Smooth muscle cell (in vitro differentiated cells): ENCODE measurements around the gene PCSK4. TPM values are rescaled to one million over a fixed set of nuclear protein-coding genes. Genes with fewer than 3 reads are reported as not detected.
"Not testable (repeated sequence)": the region's sequence is repeated elsewhere in the genome, so short reads cannot be mapped to it uniquely, and the experiment has no call there.

Experiments
- DNase-seq: peaks from one replicate; lab custom pipeline; 2025; ENCODE audit not compliant: unreplicated experiment; lab: John Stamatoyannopoulos, UW
- H2AFZ ChIP-seq: fragments of 200-600 bp; sonication (generic); 2 replicates; pipeline ENCODE4 v1.6.0; 2016; ENCODE audit warnings: antibody characterized with exemption, low read depth, mild to moderate bottlenecking
- H3F3A ChIP-seq: fragments of 200-600 bp; sonication (generic); 2 replicates; pipeline ENCODE4 v1.6.0; 2017; ENCODE audit warnings: antibody characterized with exemption, low read depth
- H3K27ac ChIP-seq: fragments of 200-600 bp; sonication (generic); 2 replicates; pipeline ENCODE4 v1.5.1; 2016; ENCODE audit warnings: low read depth, mild to moderate bottlenecking
- H3K27me3 ChIP-seq: fragments of 200-600 bp; sonication (generic); 2 replicates; pipeline ENCODE4 v1.6.1; 2016; ENCODE audit warnings: low read depth, mild to moderate bottlenecking
- H3K36me3 ChIP-seq: fragments of 200-600 bp; sonication (generic); 2 replicates; pipeline ENCODE4 v1.5.1; 2016; ENCODE audit warnings: low read depth
- H3K4me1 ChIP-seq: fragments of 200-600 bp; sonication (generic); 2 replicates; pipeline ENCODE4 v1.5.1; 2016; ENCODE audit warnings: low read depth
- H3K4me2 ChIP-seq: fragments of 200-600 bp; sonication (generic); 2 replicates; pipeline ENCODE4 v1.6.0; 2016; ENCODE audit warnings: mild to moderate bottlenecking
- H3K4me3 ChIP-seq: fragments of 200-600 bp; sonication (generic); 2 replicates; pipeline ENCODE4 v1.5.1; 2016; ENCODE audit warnings: mild to moderate bottlenecking
- H3K79me2 ChIP-seq: fragments of 200-600 bp; sonication (generic); 2 replicates; pipeline ENCODE4 v1.6.0; 2016; ENCODE audit warnings: low read depth, mild to moderate bottlenecking
- H3K9ac ChIP-seq: fragments of 200-600 bp; sonication (generic); 2 replicates; pipeline ENCODE4 v1.6.0; 2016; ENCODE audit warnings: low read depth
- H3K9me3 ChIP-seq: fragments of 200-600 bp; sonication (generic); replicated peaks from 2 replicates; pipeline ENCODE4 v1.5.1; 2016; ENCODE audit warnings: low read depth
- H4K20me1 ChIP-seq: fragments of 200-600 bp; sonication (generic); 2 replicates; pipeline ENCODE4 v1.6.0; 2016; ENCODE audit warnings: low read depth
- WGBS: methylation state at CpG from one replicate; pipeline ENCODE4 v1.1.7; 2016; ENCODE audit warnings: low lambda C conversion rate; 5-methylcytosine and 5-hydroxymethylcytosine counted together
- polyA plus RNA-seq: library from polyadenylated mRNA; unstranded; fragments of >200 nt; fragmentation: Nextera tagmentation; extraction: Ambion mirVana; gene quantifications from 2 replicates; pipeline ENCODE4 v1.2.1, GENCODE V29; 2016
- total RNA-seq: library from RNA; depleted of rRNA; stranded (reverse); fragments of >200 nt; gene quantifications from 2 replicates; pipeline ENCODE4 v1.2.3, GENCODE V29; 2014
- TF ChIP-seq, protein P1 (sequence below): fragments of 200-600 bp; sonication (generic); IDR thresholded peaks from 2 replicates; pipeline ENCODE4 v1.5.1; 2017; ENCODE audit warnings: borderline replicate concordance, mild to moderate bottlenecking, antibody characterized with exemption; ENCODE audit not compliant: insufficient read depth, poor library complexity, severe bottlenecking

Gene PCSK4
- 1.4 and 1.7 TPM in 2 replicates for total RNA-seq
- polyA plus RNA-seq: 8.7 and 14.4 TPM in 2 replicates

DNA sequence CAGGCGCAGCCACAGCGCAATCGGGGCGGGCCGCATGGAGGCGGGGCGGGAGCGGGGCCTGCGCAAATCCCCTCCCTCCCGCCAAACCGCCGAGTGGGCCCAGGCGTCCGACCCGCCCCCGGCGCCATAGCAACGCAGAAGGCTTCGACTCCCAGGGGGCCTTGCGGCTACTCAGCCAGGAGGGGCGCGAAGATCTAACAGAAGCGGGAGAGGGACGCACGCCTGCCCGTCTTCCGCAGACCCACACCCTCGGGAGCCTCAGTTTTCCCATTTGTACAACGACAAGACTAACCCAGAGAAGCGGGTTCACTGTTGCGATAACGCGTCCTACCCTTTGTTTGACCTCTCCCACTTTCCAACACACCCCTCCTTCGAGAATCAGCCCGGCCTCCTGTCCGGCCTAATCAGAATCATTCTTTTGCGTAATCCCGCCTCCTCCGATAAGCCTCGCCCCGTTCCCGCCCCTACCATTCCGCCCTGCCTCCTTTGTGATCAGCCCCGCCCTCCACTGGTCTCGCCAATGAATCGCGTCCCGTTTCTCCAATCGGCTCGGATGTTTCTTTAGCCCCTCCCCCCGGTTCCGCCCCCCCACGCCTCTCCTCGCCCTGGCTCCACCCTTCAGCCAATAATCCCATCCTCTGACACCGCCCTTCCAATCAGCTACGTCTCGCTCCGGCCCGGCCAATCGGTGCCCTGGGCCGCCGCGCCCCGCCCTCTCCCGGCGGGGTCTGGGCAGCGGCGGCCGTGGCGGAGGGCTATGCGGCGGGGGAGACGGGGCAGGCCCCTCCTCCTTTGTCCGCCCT, at the start of gene PCSK4:
Gene PCSK4, minus strand, starts transcription at position 40 of the 803 bp plus-strand sequence. Its CDS starts 4 bp downstream, at position 36.
- Histone ChIP-seq H3F3A (no peaks in the 10 kb centered on the region), H4K20me1 (no peaks in the 10 kb centered on the region), H3K27ac (peak within 1 kb of the TSS; percentile 65), H3K4me2 (peak within 1 kb of the TSS; percentile 94), H3K36me3 (no peaks in the 10 kb centered on the region), H3K9ac (peak within 1 kb of the TSS; percentile 52), H3K4me3 (peak within 1 kb of the TSS; percentile 63), H3K4me1 (peaks cover 12% of the 10 kb centered on the region), H3K79me2 (no peaks in the 10 kb centered on the region), H3K9me3 (no peaks in the 10 kb centered on the region), H3K27me3 (no peaks in the 10 kb centered on the region), H2AFZ (peak within 1 kb of the TSS; percentile 91)
- WGBS: 0% methylated on average over 43 of the region's 74 CpGs
- TF ChIP-seq, protein P1, sequence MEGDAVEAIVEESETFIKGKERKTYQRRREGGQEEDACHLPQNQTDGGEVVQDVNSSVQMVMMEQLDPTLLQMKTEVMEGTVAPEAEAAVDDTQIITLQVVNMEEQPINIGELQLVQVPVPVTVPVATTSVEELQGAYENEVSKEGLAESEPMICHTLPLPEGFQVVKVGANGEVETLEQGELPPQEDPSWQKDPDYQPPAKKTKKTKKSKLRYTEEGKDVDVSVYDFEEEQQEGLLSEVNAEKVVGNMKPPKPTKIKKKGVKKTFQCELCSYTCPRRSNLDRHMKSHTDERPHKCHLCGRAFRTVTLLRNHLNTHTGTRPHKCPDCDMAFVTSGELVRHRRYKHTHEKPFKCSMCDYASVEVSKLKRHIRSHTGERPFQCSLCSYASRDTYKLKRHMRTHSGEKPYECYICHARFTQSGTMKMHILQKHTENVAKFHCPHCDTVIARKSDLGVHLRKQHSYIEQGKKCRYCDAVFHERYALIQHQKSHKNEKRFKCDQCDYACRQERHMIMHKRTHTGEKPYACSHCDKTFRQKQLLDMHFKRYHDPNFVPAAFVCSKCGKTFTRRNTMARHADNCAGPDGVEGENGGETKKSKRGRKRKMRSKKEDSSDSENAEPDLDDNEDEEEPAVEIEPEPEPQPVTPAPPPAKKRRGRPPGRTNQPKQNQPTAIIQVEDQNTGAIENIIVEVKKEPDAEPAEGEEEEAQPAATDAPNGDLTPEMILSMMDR: no peak
- peak; percentile 99 for DNase-seq

DNA sequence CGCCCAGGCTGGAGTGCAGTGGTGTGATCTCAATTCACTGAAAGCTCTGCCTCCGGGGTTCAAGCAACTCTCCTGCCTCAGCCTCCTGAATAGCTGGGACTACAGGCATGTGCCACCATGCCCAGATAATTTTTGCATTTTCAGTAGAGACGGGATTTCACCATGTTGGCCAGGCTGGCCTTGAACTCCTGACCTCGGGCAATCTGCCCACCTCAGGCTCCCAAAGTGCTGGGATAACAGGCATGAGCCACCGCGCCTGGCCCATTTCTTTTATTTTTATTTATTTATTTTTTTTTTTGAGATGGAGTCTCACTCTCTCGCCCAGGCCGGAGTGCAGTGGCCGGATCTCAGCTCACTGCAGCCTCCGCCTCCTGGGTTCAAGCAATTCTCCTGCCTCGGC, 49.6 kb upstream of the PCSK4 start:
- H3K36me3 ChIP-seq, H3K27me3 ChIP-seq, H3K4me1 ChIP-seq, H3K79me2 ChIP-seq, H2AFZ ChIP-seq, H3K9me3 ChIP-seq, H3F3A ChIP-seq, H3K4me2 ChIP-seq, H3K4me3 ChIP-seq, H3K27ac ChIP-seq, H3K9ac ChIP-seq, DNase-seq, H4K20me1 ChIP-seq: not testable (repeated sequence)
- 94% methylated on average over 11 of the region's 11 CpGs for WGBS

DNA sequence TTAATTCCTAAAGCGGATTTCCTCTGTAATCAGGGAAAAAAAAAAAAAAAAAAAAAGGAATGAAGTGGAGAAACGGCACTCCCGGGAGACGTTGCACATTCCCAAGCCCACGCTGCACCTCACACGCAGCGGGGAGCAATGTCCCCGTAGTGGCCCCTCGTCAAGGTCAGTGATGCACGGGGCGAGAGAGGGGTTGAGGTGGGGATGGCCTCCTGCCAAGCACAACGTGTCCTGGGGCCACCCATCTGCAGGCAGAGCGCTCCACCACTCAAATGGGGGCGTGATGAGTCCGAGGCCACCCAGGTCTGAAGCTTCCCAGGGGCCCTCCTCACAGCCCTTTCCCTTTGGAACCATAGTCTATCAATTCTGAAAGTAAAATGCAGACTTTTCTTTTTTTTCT, 48.8 kb upstream of the PCSK4 start:
- Histone ChIP-seq H3K36me3 (no peaks in the 10 kb centered on the region), H3F3A (no peaks in the 10 kb centered on the region), H3K4me2 (no peak overlapping the region), H4K20me1 (no peaks in the 10 kb centered on the region), H3K27ac (no peak overlapping the region), H3K9ac (no peak overlapping the region), H2AFZ (no peak overlapping the region), H3K9me3 (no peaks in the 10 kb centered on the region), H3K4me1 (no peaks in the 10 kb centered on the region), H3K4me3 (no peak overlapping the region), H3K27me3 (peaks cover 2% of the 10 kb centered on the region), H3K79me2 (no peaks in the 10 kb centered on the region)
- no peak for DNase-seq
- TF ChIP-seq, protein P1: no peak
- 63% methylated on average over 15 of the region's 15 CpGs for WGBS

DNA sequence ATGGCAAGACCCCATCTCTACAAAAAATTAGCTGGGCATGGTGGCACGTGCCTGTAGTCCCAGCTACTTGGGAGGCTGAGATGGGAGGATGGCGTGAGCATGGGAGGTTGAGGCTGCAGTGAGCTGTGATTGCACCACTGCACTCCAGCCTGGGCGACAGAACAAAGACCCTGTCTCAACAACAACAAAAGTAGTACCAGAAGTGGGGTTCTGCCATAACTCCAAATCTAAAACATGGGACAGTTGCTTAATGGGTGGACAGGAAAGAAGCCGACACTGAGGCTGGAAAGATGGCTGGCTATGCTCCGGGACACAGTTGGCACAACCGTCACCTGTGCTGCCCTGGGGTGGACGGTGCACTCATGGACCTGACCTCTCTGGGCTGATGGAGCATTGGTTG, 45.5 kb upstream of the PCSK4 start:
- not testable (repeated sequence) for H4K20me1 ChIP-seq, H3K36me3 ChIP-seq, H3K4me2 ChIP-seq, H3K9me3 ChIP-seq, H3K27me3 ChIP-seq, H3F3A ChIP-seq, H3K9ac ChIP-seq, H2AFZ ChIP-seq, H3K27ac ChIP-seq, H3K4me3 ChIP-seq, H3K4me1 ChIP-seq, DNase-seq, H3K79me2 ChIP-seq
- 96% methylated on average over 7 of the region's 7 CpGs for WGBS
